Measurements from ENCODE around the gene FSCN2.

- TF ChIP-seq CTCF (conservative IDR thresholded peaks at IDR 0.05 in 1 of 2, IDR thresholded peaks at IDR 0.05 in 1 of 2; ENCODE audit: low read depth in 1 of 2, low read length in 2 of 2) (peak in 1 of 2 donors; percentile 2), EZH2 (IDR thresholded peaks at IDR 0.05; ENCODE audit: low read length, missing control alignments) (no peak)
Measured at GRCh38 chr17:81576621-81577277, 48.6 kb downstream of the FSCN2 start.

Measured in fibroblast of lung (primary cell).